Activated CD4-positive, alpha-beta T cell treated with anti-CD3 and anti-CD28 coated beads for 48 hours (primary cell): ENCODE data around the gene RNF43.

ENCODE experiments used
- DNase-seq: peaks from one replicate; pipeline ENCODE4 v3.0.0-alpha.2; 2020

The RNF43 gene

DNA sequence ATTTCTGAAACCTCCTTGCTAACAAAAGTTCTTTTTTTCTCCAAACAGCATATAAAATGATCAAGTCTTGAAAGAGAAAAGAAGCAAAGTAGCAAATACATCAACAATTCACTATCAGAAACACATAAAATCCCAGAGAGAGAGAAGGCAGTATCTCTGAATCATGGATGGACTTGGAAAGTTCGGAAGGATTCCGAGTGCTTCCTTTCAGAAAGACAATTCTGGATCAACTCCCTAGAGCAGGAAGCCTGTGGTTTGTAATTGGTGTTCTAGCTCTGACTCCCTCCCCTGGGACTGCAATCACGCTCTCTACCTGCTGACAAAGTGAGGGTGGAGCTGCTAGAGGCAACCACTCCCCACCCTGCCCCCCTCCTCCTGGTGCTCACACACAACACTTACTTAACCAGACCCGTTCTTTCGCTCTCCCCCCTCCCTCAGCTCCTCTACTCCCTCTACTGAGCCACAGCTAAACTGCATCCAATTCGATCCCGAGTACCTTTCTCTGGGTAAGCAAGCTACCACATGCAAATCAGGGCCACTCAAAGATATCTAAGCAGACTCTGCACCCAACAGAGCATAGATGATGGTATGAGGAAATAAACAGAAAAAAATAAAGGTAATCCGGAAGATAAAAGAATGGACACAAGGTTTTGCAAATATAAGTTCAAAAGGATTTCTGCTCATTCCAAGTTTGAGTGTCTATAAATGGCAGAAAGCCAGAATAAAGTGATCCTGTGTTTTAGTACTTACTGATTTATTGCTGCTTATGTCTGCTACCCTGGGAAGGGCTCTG, at the start of gene RNF43:
RNF43 (minus strand) TSS at position 235 of the 793 bp plus-strand sequence. CDS start 1,957 bp downstream, outside the sequence.
- DNase-seq, result peak; percentile 91

DNA sequence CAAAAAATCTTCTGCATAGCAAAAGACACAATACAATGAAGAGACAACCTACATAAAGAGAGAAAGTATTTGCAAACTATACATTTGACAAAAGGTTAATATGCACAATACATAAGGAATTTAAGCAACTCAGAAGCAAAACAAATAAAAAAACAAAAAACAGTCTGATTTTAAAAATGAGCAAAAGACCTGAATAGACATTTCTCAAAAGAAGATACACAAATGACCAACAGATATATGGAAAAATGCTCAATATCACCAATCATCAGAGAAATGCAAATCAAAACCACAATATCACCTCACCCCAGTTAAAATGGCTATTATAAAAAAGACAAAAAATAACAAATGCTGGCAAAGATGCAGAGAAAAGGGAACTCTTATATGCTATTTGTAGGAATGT, 38.2 kb upstream of the RNF43 start:
- DNase-seq, result no peak

DNA sequence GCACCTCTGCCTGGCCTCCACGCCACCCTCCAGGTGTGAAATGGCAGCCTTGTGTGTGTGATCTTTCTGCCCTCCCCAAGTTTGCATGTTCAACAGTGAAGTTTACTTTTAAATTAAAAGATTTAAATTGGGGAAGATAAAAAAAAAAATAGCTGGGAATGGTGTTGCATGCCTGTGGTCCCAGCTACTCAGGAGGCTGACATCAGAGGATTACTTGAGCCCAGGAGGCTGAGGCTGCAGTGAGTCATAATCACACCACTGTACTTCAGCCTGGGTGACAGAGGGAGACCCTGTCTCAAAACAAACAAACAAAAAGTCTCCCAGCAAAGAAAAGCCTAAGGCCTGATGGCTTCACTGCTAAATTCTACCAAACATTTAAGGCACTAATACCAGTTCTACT, 35.4 kb upstream of the RNF43 start:
- no peak for DNase-seq

DNA sequence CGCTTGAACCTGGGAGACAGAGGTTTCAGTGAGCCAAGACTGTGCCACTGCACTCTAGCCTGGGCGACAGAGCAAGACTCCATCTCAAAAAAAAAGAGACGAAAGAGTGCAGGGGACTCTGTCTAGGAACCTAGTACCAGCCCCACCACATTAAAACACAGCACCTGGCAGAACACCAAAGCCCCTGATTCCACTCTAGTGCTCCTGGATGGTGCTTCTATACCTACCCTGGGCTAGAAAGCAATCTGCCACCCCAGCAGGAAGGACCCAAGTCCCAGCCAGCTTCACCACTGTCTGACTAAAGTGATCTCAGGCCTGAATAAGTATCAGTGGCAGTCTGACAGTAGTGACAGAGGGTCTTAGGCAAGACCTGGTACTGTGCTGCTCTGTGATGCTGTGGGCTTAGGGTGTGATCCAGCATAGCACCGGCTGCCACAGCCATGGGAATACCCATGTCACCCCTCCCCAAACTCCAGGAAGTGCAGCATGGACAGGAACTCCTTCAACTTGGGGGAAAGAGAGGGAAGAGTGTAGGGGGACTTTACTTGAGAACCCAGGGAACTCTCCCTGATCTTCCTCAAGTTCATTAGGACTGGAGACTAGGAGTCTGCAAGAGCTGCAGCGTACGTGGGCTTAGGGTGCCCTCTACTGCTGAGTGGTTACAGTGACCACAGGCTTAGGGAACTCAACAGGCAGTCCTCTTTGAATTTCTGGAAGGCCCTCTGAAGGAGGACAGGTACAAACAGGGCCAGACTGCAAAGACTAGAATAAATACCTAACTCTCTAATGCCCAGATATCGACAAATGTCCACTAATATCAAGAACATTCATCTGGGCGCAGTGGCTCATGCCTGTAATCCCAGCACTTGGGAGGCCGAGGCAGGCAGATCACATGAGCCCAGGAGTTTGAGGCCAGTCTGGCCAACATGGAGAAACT, 30.0 kb upstream of the RNF43 start:
- peak; percentile 82 for DNase-seq

DNA sequence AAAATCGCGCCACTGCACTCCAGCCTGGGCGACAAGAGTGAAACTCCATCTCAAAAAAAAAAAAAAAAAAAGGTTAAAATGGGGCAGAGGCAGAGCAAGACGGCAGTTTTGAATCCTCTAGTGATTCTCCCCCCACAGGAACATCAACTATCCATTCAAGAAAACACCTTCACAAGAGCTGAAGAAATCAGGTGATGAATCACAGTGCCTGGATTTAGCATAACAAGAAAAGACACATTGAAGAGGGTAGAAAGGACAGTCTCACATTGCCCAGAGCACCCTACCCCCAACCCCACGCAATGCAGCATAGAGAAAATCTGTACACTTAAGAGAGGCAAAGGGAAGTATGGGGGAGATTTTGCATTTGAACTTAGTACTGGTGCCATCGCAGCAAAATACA, 28.8 kb upstream of the RNF43 start:
- no peak for DNase-seq

DNA sequence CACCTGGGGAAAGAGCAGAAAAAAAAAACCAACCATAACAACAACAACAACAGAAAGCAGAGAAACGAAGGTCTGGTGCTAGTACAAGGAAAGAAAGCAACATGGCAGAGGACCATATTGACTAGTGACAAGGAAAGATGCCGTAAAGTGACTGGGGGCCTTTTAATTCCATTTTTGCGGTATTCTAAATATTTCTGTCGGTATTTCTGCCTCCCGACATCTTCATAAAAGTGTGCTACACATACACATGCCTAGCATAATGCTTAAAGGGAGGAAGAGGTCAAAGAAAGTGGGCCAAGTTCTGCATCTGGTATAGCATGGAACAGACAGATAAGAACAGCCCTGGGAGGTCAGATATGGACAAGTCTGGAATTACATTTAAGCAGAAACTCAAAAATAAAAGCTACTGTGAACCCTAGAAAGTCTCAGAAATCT, 19.5 kb upstream of the RNF43 start:
- DNase-seq, result no peak

GRCh38 chr17:58436245-58436644, 18.9 kb upstream of the RNF43 start:
- no peak for DNase-seq

DNA sequence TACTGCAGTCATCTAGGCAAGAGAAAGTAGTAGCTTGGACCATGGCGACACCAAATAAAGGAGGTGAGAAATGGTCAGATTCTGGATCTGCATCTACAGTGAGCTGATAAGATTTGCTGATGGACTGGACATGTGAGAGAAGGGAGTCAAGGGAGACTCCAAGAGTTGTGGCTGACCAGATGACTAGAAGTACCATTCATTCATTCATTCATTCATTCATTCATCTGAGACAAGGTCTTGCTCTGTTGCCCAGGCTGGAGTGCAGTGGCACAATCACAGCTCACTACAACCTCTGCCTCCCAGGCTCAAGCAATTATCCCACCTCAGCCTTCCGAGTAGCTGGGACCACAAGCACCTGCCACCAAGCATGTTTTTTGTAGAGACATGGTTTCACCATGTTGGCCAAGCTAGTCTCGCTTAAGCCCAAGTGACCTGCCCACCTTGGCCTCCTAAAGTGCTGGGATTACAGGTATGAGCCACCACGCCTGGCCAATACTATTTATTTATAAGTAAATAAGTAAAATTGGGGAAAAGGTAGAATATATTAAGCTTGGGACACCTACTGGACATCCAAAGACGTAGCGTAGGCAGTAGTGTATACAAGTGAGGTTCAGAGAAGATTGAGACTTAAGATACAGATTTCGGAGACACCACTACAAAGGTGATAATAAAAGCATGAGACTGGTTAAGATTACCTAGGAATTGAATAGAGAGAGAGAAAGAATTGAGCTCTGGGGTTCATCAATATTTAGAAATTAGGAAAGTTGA, 15.7 kb upstream of the RNF43 start:
- no peak for DNase-seq

- DNase-seq, result no peak
Measured at GRCh38 chr17:58427807-58428206, 10.5 kb upstream of the RNF43 start.

DNA sequence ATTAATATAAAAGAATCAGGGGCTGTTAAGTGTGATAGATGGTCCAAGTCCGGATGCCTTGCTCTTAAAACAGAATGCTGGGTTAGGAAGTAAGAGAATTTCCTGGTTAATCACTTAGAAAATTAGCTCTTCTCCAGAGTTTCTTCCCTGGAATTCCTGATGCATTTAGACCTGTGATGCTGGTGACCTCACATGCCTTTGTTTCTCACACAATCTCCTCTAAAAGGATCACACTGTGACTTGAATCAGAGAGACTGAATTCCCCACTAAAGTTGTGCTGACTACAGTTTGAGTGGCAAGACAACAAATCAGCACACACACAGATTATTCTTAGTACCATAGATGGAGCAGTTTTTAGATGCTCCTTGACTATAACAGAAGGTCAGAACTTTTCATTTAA, 4.4 kb upstream of the RNF43 start:
- no peak for DNase-seq

DNA sequence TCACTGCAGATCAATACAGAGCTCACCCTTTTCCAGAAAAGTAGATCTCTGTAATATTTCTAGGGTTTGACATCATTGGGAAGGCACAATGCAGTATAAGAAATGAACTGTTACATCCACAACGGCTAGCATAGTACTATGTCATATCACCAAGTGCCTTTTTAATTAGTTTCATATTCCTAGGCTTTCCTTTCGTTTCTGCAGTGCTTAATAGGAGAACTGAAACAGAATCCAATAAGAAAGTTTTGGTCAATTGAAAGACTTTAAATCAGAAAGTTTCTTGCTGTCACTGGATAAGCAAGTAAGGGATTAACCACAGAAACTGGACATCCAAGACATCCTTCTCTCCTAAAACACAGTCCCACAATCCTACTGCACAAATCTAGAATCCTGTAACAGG, 3.5 kb upstream of the RNF43 start:
- no peak for DNase-seq

DNA sequence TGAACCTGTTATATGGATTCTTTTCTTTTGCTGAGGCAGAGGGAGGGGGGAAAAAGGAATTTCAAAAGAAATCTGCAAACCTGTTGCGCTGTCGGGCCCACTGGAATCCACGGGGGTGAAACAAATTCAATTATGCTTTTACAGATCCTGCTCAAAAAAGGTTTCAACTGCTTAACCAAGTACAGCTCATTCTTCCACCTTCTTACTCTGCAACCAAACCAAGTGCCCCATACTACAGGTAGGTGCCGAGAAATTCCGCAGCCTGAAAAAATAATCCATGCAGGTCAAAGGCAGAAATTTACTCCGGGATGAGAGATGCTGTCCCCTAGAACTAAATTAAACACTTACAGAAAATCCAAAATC, 416 bp downstream of the RNF43 start:
- DNase-seq, result no peak

DNA sequence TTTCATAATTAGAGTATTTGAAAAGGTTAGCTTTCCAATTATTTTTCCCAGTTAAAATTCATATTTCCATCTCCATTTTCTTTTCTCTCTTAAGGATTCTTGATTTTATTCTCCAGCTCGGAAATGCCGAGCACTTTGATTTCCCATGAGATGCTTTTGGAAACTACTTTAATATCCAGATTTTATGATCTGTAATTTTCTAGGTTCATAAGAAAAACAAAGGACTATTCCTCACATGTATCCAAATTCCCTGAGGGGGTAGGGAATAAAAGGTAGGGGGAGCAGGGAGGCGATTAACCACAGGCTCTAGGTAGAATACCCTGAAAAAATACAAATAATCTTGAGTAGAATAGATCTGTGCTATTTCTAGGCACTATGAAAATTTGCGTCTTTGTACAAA, 938 bp downstream of the RNF43 start:
- DNase-seq, result no peak

DNA sequence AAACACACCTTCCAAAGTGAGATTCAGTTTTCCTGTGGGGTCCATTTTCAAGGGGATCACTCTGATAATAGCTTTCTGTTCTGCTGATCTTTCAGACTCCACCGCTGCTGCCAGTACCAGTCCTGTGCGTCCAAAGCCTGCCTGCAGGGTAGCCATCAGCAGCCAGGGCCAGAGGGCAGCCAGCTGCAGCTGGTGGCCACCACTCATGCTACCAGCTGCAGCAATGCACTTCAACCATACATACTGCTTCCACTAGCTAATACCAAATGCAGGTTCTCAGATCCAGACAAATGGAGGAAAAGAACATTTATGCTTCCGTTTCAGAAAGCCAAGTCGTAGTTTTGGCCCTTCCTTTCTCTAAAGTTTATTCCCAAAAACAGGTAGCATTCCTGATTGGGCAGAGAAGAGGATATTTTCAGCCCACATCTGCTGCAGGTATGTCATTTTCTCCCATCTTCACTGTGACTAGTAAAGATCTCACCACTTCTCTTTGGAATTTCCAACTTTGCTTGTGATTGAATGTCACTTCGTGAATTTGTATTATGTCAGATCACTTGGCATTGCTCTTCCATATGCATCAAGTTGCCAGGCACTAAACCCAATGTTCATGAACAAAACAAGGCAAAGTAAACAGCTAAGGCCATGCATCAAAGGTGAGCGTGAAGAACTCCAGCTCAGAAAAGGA, 1.8 kb downstream of the RNF43 start:
- no peak for DNase-seq

GRCh38 chr17:58414596-58414997, 2.7 kb downstream of the RNF43 start:
- no peak for DNase-seq

GRCh38 chr17:58413684-58414083, 3.6 kb downstream of the RNF43 start:
- no peak for DNase-seq

GRCh38 chr17:58412961-58413586, 4.3 kb downstream of the RNF43 start:
- DNase-seq, result no peak

DNA sequence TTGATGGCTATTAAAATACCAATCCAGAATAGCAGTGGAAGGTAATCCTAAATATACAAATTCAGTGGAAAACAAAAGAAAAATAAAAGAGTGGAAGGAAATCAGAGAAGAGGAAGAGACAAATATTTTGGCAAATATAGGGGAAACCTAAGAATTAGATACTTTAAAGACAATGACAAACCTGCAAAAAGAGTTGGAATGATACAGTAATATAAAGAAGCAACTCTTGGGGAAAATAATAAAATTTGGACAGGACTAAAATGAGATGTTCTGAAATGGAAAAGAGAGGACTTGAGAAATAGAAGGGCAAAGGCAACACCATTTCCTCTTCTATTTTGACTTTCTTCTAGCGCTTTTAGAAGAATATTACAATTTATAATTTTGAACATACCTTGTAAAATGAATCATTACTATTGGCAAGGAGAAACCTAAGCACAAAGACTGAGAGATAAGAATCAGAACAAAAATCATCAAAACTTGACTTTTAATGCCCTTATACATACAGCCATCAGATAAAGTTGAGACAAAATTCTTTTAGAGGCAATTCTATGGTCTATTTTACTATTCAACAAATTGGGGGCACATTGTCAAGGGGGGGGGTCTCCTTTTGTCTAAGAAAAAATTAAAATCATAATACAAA, 5.2 kb downstream of the RNF43 start:
- no peak for DNase-seq

- DNase-seq, result no peak
Measured at GRCh38 chr17:58411408-58411894, 5.9 kb downstream of the RNF43 start.

- no peak for DNase-seq
Measured at GRCh38 chr17:58410714-58411407, 6.5 kb downstream of the RNF43 start.

DNA sequence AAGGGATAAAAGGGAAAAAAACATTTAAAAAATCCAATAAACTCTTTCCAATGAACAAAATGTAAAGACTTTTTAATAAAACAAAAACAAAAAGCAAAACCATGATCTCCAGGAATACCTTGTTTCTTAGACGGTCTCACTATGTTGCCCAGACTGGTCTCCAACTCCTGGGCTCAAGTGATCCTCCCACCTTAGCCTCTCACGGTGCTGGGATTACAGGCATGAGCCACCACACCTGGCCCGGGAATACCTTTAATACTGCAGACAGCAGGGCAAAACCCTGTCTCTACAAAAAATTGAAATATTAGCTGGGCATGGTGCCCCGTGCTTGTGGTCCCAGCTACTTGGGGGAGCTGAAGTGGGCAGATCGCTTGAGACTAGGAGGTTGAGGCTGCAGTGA, 7.9 kb downstream of the RNF43 start:
- DNase-seq, result no peak
